Mucosa of descending colon (tissue), 3 donors: ENCODE results near the gene SHROOM1. TPM values are rescaled to one million over a fixed set of nuclear protein-coding genes. Genes with fewer than 3 reads are reported as not detected.
A peak's percentile ranks its signal among the peaks of the same experiment; 100 is the strongest.

Experiments
- ATAC-seq: fragments of 200-7000 bp; cut with Tn5 transposase; one replicate; pipeline ENCODE4 v1.9.1; 2020; ENCODE audit warnings: mild to moderate bottlenecking, moderate library complexity
- DNase-seq, 3 donors: peaks; one replicate each; pipeline ENCODE4 v3.0.0-alpha.2; 2020
- H3K36me3 ChIP-seq: fragments of 200-600 bp; one replicate; pipeline ENCODE4 v1.8.0; 2021; ENCODE audit warnings: low read depth, mild to moderate bottlenecking
- H3K4me1 ChIP-seq: fragments of 200-600 bp; one replicate; pipeline ENCODE4 v1.8.0; 2021; ENCODE audit warnings: low read depth, mild to moderate bottlenecking
- H3K4me3 ChIP-seq: fragments of 200-600 bp; one replicate; pipeline ENCODE4 v1.8.0; 2021; ENCODE audit warnings: mild to moderate bottlenecking
- H3K9me3 ChIP-seq: fragments of 200-600 bp; one replicate; pipeline ENCODE4 v1.8.0; 2021; ENCODE audit warnings: mild to moderate bottlenecking
- intact Hi-C, 2 donors: fragments of 100-400 bp; cut with DNase I in 1 of 2; cut with micrococcal nuclease in 1 of 2; formaldehyde crosslinking; loops; one replicate each; pipeline versions ENCODE4 v1.11.0 to v1.11.1; 2022; cut with DNase I, micrococcal nuclease
- total RNA-seq, 3 donors: library from RNA; stranded (reverse); fragmentation: NEBNext Ultra II Directional in 2 of 3; extraction: Animal tissue kit (Norgen Biotek cat#: 25700) in 2 of 3; gene quantifications; one replicate each; pipeline versions ENCODE4 v1.2.1 to v1.2.4, GENCODE V29; 2021 to 2023
- TF ChIP-seq, protein P1 (sequence below): fragments of 200-600 bp; IDR thresholded peaks from one replicate; pipeline ENCODE4 v1.8.0; 2022; ENCODE audit warnings: antibody characterized with exemption, mild to moderate bottlenecking
- donor health status: DM: no; HTN: no; CAD: no; lungs with moderate emphysema.
- donor health status: DM: no; HTN: no; CAD: no.
- donor health status: DM: no; HTN: yes; CAD: no.

The SHROOM1 gene
- total RNA-seq, 3 donors from 2014 or later = 37.3 to 93.5 (median 63.0) TPM

DNA sequence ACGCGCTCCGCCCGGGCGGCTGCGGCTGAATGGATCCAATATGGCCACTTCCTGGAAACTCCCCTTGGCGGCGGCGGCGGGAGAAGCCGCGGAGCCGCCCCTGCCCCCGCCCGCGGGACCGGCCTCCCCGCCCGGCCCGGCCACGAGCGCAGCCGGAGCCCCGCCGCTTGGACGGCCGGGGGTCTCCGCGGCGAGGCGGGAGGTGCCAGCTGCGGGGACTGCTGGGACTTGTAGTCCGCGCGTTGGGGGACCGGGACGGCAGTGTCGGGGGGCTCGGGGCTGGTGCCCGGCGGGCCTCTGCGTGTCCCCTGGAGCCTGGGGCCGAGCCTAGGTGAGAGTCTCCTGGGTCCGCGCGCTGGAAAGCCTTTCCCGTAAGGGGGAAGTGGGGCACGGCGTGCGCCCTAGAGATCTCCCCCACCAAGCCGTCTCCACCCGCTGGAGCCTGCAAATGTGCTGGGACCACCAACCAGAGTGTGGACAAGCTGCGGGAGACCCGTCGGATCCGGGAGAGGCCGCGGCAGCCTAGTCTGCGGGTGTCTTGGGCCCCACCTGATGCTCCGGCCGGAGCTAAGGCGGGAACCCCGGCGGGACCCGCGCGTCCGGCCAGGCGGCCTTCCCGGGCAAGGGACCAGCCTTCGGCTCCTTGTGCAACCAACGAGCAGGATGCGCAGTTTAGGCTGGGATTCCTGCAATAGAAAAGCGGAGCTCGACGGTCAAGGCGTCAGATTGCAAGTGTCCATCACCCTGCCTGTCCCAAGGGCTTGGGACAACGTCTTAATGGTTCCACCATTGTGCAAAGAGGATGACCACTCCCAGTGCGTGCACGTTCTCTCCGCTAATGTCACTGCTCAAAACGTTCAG is 53.0 kb downstream of the SHROOM1 start, which contains the start of gene SEPTIN8:
Gene SEPTIN8, minus strand, starts transcription at position 31 of the 861 bp plus-strand sequence. CDS start 102 bp downstream, outside the sequence.
- peak within 1 kb of the TSS; percentile 78 for H3K4me3 ChIP-seq
- peak; percentile 66 to 78 (median 67) for DNase-seq
- ATAC-seq = peak; percentile 78
- H3K4me1 ChIP-seq = peaks cover 20% of the 10 kb centered on the region
- intact Hi-C loops = no loop called here
- no peaks in the 10 kb centered on the region for H3K36me3 ChIP-seq
- H3K9me3 ChIP-seq = no peaks in the 10 kb centered on the region
- TF ChIP-seq, protein P1, sequence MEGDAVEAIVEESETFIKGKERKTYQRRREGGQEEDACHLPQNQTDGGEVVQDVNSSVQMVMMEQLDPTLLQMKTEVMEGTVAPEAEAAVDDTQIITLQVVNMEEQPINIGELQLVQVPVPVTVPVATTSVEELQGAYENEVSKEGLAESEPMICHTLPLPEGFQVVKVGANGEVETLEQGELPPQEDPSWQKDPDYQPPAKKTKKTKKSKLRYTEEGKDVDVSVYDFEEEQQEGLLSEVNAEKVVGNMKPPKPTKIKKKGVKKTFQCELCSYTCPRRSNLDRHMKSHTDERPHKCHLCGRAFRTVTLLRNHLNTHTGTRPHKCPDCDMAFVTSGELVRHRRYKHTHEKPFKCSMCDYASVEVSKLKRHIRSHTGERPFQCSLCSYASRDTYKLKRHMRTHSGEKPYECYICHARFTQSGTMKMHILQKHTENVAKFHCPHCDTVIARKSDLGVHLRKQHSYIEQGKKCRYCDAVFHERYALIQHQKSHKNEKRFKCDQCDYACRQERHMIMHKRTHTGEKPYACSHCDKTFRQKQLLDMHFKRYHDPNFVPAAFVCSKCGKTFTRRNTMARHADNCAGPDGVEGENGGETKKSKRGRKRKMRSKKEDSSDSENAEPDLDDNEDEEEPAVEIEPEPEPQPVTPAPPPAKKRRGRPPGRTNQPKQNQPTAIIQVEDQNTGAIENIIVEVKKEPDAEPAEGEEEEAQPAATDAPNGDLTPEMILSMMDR = no peak

DNA sequence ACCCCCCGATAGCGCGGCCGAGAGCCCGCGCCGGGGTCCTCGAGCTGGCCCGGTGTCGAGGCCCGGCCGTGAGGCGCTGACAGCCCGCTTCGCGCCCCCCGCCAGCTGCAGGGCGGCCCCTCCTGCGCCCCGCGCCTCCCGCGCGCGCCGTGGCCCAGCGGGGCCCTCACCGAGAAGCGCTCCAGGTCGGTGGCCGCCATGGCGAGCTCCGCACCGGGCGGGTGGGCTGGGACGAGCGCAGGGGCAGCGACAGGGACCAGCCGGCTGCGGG is 53.6 kb downstream of the SHROOM1 start:
- intact Hi-C loops = no loop called here
- Histone ChIP-seq H3K4me1 (peaks cover 20% of the 10 kb centered on the region), H3K36me3 (no peaks in the 10 kb centered on the region), H3K9me3 (no peaks in the 10 kb centered on the region), H3K4me3 (peak overlapping the region; percentile 78)
- TF ChIP-seq, protein P1 = no peak
- ATAC-seq (peak; percentile 11), DNase-seq (no peak)

DNA sequence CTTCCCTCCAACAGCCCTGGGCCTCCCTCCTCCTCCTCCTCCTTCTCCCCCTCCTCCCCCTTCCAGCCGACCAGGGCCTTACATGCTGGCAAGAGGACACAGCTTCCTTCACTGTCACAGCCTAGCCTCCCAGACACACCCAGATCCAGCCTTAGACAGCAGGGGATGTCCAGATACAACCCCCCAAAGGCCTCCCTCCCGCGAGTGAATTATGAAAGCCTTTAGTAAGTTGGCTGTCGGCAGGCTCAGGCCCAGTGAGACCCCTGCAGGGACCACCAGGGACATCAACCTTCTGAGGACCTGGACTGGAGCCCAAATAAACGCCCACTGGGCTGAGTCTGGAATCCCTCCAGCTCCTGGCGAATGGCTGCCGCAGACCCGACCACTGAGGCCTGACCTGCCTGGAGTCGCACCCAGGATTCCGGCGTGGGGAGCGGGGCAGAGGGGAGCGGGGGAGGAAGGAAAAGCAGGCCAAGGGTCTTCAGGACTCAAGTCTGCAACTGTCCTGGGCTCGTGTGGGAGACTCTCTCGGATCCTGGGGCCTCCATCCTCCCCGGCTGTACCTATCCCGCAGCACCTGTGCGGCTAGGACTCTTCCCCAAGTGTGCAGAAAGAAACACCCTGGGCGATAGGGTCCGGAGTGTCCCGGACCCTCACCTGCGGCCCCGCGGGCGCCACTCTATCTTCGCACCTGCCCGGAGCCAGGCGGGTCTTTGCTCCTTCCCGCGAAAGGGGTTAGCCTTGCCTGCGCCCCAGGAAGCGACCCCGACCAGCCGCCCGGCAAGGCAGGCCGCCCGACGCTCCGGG is 54.1 kb downstream of the SHROOM1 start:
- intact Hi-C loops = no loop called here
- DNase-seq (peak in 2 of 3 donors; percentile 40 to 64), ATAC-seq (peak; percentile 61)
- H3K9me3 ChIP-seq = no peaks in the 10 kb centered on the region
- H3K36me3 ChIP-seq = no peaks in the 10 kb centered on the region
- peaks cover 20% of the 10 kb centered on the region for H3K4me1 ChIP-seq
- TF ChIP-seq, protein P1 = no peak
- H3K4me3 ChIP-seq = peak overlapping the region; percentile 78

DNA sequence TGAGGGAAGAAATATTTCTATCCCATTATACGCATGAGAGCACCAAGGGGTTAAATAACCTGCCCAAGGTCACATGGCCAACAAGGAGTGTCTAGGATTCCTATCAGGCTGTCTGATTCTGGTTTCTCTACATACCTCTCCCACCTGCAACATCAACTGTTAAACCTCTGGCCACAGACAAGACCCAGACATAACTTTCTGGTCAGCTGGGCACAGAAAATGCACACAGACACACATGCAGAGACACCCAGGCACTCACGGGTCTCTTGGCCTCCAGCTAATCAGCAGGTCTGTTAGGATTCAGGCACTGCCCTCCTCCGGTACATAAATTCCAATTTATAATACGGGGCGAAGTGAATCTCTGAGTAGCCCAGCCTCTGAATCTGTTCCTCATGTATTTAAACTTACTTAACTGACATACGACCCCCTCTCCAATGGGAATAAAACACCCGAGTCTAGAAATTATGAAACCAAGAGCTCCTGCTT is 54.9 kb downstream of the SHROOM1 start:
- Histone ChIP-seq H3K4me1 (peaks cover 20% of the 10 kb centered on the region), H3K9me3 (no peaks in the 10 kb centered on the region), H3K36me3 (no peaks in the 10 kb centered on the region), H3K4me3 (no peak overlapping the region)
- TF ChIP-seq, protein P1 = no peak
- DNase-seq (no peak), ATAC-seq (no peak)
- intact Hi-C loops = no loop called here

DNA sequence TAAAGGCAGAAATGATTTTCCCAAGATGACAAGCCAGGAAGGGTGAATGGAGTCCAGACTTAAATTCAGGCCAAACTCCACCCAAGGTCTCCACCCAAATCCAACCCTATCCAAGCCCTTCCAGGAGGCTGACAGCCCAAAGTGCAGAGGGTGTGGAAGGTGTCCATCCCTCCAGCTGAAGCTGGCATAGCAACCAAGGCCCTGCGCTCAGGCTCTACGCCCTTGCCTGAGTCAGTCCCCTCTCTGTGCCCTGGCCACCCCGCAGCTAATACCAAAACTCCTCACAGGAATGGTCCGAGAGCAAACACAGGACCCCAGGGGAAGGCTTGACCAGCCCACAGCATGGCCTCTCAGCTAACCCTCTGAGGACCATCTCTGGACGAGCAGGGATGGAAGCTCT is 55.6 kb downstream of the SHROOM1 start:
- ATAC-seq (peak; percentile 34), DNase-seq (no peak)
- TF ChIP-seq, protein P1 = no peak
- no peak overlapping the region for H3K4me3 ChIP-seq
- peaks cover 20% of the 10 kb centered on the region for H3K4me1 ChIP-seq
- no peaks in the 10 kb centered on the region for H3K9me3 ChIP-seq
- H3K36me3 ChIP-seq = no peaks in the 10 kb centered on the region
- intact Hi-C loops = no loop called here
